SK-N-SH (cell line): ENCODE measurements around the gene DLG2. TPM values are rescaled to one million over a fixed set of nuclear protein-coding genes. Genes with fewer than 3 reads are reported as not detected.
"Not testable (repeated sequence)": the region's sequence is repeated elsewhere in the genome, so short reads cannot be mapped to it uniquely, and the experiment has no call there.

Source experiments
- CTCF ChIA-PET: fragments of 300-600, 350-600 bp; formaldehyde crosslinking; extraction: SDS; loops from one replicate; lab custom pipeline; 2021; lab: Yijun Ruan, JAX
- POLR2A ChIA-PET: fragments of 350-600 bp; sonication (Branson Sonifier 250); formaldehyde crosslinking; extraction: SDS; loops from one replicate; lab custom pipeline; 2020; ENCODE audit warnings: antibody characterized with exemption, inconsistent platforms; lab: Yijun Ruan, JAX
- DNase-seq: peaks from one replicate; pipeline ENCODE4 v3.0.0; 2012
- H2AFZ ChIP-seq: fragments of 200-600 bp; sonication (generic); 2 replicates; pipeline ENCODE4 v1.8.1; 2016; ENCODE audit warnings: antibody characterized with exemption, mild to moderate bottlenecking, low read depth
- H3F3A ChIP-seq: fragments of 200-600 bp; sonication (generic); replicated peaks from 2 replicates; pipeline ENCODE3; 2016; ENCODE audit warnings: antibody characterized with exemption, mild to moderate bottlenecking; ENCODE audit not compliant: insufficient read depth
- H3K27ac ChIP-seq, 2 experiments: fragments of 200-500 bp in 1 of 2; fragments of 200-600 bp in 1 of 2; sonication (Bioruptor generic) in 1 of 2; sonication (generic), shearing (Covaris generic) in 1 of 2; 2 replicates each; pipeline versions ENCODE4 v1.5.1 to v1.6.1; 2014 to 2016; ENCODE audit warnings: low read depth in 2 of 2, inconsistent platforms in 1 of 2, low read length in 1 of 2, mild to moderate bottlenecking in 1 of 2, mixed read lengths in 1 of 2
- H3K27me3 ChIP-seq: fragments of 200-600 bp; sonication (generic), shearing (Covaris generic); 2 replicates; pipeline ENCODE4 v1.6.1; 2016; ENCODE audit warnings: mixed run types; ENCODE audit not compliant: insufficient read depth
- H3K36me3 ChIP-seq, 2 experiments: fragments of 200-500 bp in 1 of 2; fragments of 200-600 bp in 1 of 2; sonication (Bioruptor generic) in 1 of 2; sonication (generic) in 1 of 2; replicated peaks in 1 of 2; 2 replicates each; pipeline versions ENCODE3 to v1.5.1; 2014 to 2016; ENCODE audit warnings: low read length in 1 of 2, mild to moderate bottlenecking in 1 of 2; ENCODE audit not compliant: insufficient read depth in 2 of 2, control insufficient read depth in 1 of 2
- H3K4me1 ChIP-seq, 2 experiments: fragments of 200-500 bp in 1 of 2; fragments of 200-600 bp in 1 of 2; sonication (Bioruptor generic) in 1 of 2; sonication (generic), shearing (Covaris generic) in 1 of 2; 2 replicates each; pipeline versions ENCODE4 v1.5.1 to v1.6.1; 2014 to 2016; ENCODE audit warnings: low read depth in 1 of 2, low read length in 1 of 2, mixed run types in 1 of 2; ENCODE audit not compliant: insufficient read depth in 2 of 2, control insufficient read depth in 1 of 2
- H3K4me2 ChIP-seq: fragments of 200-600 bp; sonication (generic), shearing (Covaris generic); 2 replicates; pipeline ENCODE4 v1.6.1; 2017; ENCODE audit warnings: mixed run types
- H3K4me3 ChIP-seq, 2 experiments: fragments of 200-500 bp in 1 of 2; fragments of 200-600 bp in 1 of 2; sonication (Bioruptor generic) in 1 of 2; sonication (generic), shearing (Covaris generic) in 1 of 2; 2 replicates each; pipeline versions ENCODE4 v1.5.1 to v1.8.1; 2014 to 2016; ENCODE audit warnings: low read depth in 2 of 2, inconsistent platforms in 1 of 2, low read length in 1 of 2, mild to moderate bottlenecking in 1 of 2, mixed read lengths in 1 of 2, moderate library complexity in 1 of 2
- H3K79me2 ChIP-seq: fragments of 200-600 bp; sonication (generic); 2 replicates; pipeline ENCODE4 v1.8.1; 2017; ENCODE audit warnings: mild to moderate bottlenecking; ENCODE audit not compliant: insufficient read depth
- H3K9ac ChIP-seq: fragments of 200-600 bp; sonication (generic); 2 replicates; pipeline ENCODE4 v1.6.1; 2017; ENCODE audit warnings: mixed run types
- H3K9me2 ChIP-seq: fragments of 200-600 bp; sonication (generic); 2 replicates; pipeline ENCODE4 v1.6.1; 2017; ENCODE audit warnings: mixed run types
- H3K9me3 ChIP-seq: fragments of 200-600 bp; sonication (generic); 2 replicates; pipeline ENCODE4 v1.6.1; 2017; ENCODE audit warnings: mixed run types, mild to moderate bottlenecking, moderate library complexity
- H4K20me1 ChIP-seq: fragments of 200-600 bp; sonication (generic); 2 replicates; pipeline ENCODE4 v1.6.1; 2017; ENCODE audit warnings: mild to moderate bottlenecking, mixed run types; ENCODE audit not compliant: insufficient read depth
- ELF1 ChIP-seq: IDR thresholded peaks from 2 replicates; pipeline ENCODE4 v1.4.0; 2012
- GATA2 ChIP-seq: sonication (generic); formaldehyde crosslinking; IDR thresholded peaks from 2 replicates; pipeline ENCODE4 v1.5.0; 2020; ENCODE audit warnings: mild to moderate bottlenecking, missing genetic modification reagents
- JUND ChIP-seq: IDR thresholded peaks from 2 replicates; pipeline ENCODE4 v1.4.0; 2012
- MXI1 ChIP-seq: IDR thresholded peaks from 2 replicates; pipeline ENCODE4 v1.6.1; 2012; ENCODE audit warnings: mild to moderate bottlenecking, low read depth, low read length, improper control_type of control experiment
- NRF1 ChIP-seq: IDR thresholded peaks from 2 replicates; pipeline ENCODE4 v1.6.1; 2012; ENCODE audit warnings: low read depth, mild to moderate bottlenecking, low read length
- TEAD4 ChIP-seq: IDR thresholded peaks from 2 replicates; pipeline ENCODE4 v1.4.0; 2012; ENCODE audit warnings: mild to moderate bottlenecking, borderline replicate concordance; ENCODE audit not compliant: insufficient read depth
- WGBS: methylation state at CpG from one replicate; pipeline ENCODE4 v1.1.6; 2017; ENCODE audit warnings: low lambda C conversion rate; 5-methylcytosine and 5-hydroxymethylcytosine counted together
- polyA plus RNA-seq, 3 experiments: library from polyadenylated mRNA; depleted of rRNA; stranded (reverse); fragments of >200 nt; gene quantifications; 2 replicates each; pipeline ENCODE4 v1.2.3, GENCODE V29; 2012
- TF ChIP-seq, protein P1 (sequence below): IDR thresholded peaks from 2 replicates; pipeline ENCODE4 v1.4.0; 2012; ENCODE audit warnings: low read depth, borderline replicate concordance
- TF ChIP-seq, protein P2 (sequence below): fragments of 150-350 bp; IDR thresholded peaks from 2 replicates; pipeline ENCODE4 v1.6.1; 2017; ENCODE audit warnings: antibody characterized with exemption, low read length, low read depth, borderline replicate concordance
- TF ChIP-seq, protein P3 (sequence below): IDR thresholded peaks from 2 replicates; pipeline ENCODE4 v1.4.0; 2012; ENCODE audit warnings: low read depth

DLG2 gene
- polyA plus RNA-seq, 1 of the 3 experiments (the other 2 are of a cell fraction), result 0.21 TPM

DNA sequence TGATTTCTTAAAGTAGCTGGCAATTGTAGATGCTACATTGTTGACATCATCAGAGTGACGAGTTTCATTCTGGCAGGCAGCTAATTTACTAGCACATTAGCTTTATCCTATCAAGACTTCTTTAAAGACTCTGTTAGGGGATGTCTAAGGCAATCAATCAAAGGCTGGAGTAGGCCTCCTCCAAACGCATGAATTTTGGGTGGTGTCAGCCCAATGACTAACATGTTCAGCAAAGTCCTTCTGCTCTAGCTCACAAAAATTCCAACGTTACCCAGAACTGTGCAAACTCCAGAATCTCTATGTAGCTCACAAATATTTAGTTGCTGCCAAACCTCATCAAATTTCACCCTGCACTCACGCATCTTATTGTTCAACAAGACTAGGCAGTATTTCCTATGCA is 395.6 kb downstream of the DLG2 start:
- Histone ChIP-seq H3K9me2 (no peaks in the 10 kb centered on the region), H3F3A (no peaks in the 10 kb centered on the region), H3K79me2 (no peaks in the 10 kb centered on the region), H3K9me3 (no peaks in the 10 kb centered on the region), H3K4me1 (no peaks in the 10 kb centered on the region), H3K4me3 (no peak overlapping the region), H3K36me3 (no peaks in the 10 kb centered on the region), H3K27me3 (no peaks in the 10 kb centered on the region), H4K20me1 (no peaks in the 10 kb centered on the region), H3K27ac (no peak overlapping the region), H3K4me2 (no peak overlapping the region), H2AFZ (no peak overlapping the region), H3K9ac (no peak overlapping the region)
- TF ChIP-seq, protein P1, sequence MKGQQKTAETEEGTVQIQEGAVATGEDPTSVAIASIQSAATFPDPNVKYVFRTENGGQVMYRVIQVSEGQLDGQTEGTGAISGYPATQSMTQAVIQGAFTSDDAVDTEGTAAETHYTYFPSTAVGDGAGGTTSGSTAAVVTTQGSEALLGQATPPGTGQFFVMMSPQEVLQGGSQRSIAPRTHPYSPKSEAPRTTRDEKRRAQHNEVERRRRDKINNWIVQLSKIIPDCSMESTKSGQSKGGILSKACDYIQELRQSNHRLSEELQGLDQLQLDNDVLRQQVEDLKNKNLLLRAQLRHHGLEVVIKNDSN, result no peak
- no peak for TF ChIP-seq JUND
- TF ChIP-seq MXI1, result no peak
- TF ChIP-seq, protein P2, sequence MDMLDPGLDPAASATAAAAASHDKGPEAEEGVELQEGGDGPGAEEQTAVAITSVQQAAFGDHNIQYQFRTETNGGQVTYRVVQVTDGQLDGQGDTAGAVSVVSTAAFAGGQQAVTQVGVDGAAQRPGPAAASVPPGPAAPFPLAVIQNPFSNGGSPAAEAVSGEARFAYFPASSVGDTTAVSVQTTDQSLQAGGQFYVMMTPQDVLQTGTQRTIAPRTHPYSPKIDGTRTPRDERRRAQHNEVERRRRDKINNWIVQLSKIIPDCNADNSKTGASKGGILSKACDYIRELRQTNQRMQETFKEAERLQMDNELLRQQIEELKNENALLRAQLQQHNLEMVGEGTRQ, result no peak
- no peak for TF ChIP-seq NRF1
- TF ChIP-seq TEAD4, result no peak
- POLR2A ChIA-PET, result no interaction called here
- no peak for DNase-seq
- 26% methylated on average over 4 of the region's 4 CpGs for WGBS
- CTCF ChIA-PET, result no interaction called here

DNA sequence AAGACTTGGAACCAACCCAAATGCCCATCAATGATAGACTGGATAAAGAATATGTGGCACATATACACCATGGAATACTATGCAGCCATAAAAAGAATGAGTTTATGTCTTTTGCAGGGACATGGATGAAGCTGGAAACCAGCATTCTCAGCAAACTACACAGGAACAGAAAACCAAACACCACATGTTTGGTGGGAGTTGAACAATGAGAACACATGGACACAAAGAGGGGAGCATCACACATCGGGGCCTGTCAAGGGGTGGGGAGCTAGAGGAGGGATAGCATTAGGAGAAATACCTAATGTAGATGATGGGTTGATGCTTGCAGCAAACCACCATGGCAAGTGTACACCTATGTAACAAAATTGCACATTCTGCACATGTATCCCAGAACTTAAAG is 397.4 kb downstream of the DLG2 start:
- H3K27me3 ChIP-seq, H3K36me3 ChIP-seq, DNase-seq, H3F3A ChIP-seq, H3K4me3 ChIP-seq, H3K9me3 ChIP-seq, H4K20me1 ChIP-seq, H3K79me2 ChIP-seq, H3K4me2 ChIP-seq, H3K4me1 ChIP-seq, H3K27ac ChIP-seq, H2AFZ ChIP-seq, CTCF ChIA-PET, H3K9me2 ChIP-seq, POLR2A ChIA-PET, H3K9ac ChIP-seq: not testable (repeated sequence)
- WGBS, result 21% methylated on average over 1 of the region's 1 CpG

DNA sequence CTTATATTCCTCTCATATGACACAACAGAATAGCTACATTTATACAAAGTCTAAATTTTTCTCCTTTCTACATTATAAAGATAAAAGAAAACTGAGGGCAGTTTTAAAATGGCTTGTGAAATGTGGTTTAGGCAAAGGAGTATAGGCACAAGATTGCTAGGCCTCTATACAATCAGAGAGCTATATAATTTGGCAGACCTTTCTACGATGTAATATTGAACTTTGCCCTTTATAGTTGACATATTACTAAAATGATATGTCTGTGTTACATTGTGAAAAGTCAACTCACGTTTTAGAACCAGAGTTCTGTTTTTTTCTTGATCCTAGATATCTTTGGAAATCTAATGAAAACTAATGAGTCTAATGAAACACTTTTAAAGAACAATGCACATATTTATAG is 430.2 kb downstream of the DLG2 start:
- H3K27me3 ChIP-seq, result no peaks in the 10 kb centered on the region
- no peaks in the 10 kb centered on the region for H3F3A ChIP-seq
- H3K4me1 ChIP-seq, result no peaks in the 10 kb centered on the region
- no peak overlapping the region for H2AFZ ChIP-seq
- no peak overlapping the region for H3K27ac ChIP-seq
- TF ChIP-seq, protein P3, sequence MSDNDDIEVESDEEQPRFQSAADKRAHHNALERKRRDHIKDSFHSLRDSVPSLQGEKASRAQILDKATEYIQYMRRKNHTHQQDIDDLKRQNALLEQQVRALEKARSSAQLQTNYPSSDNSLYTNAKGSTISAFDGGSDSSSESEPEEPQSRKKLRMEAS, result no peak
- TF ChIP-seq ELF1, result no peak
- TF ChIP-seq, protein P1, result no peak
- TF ChIP-seq GATA2, result no peak
- H3K4me3 ChIP-seq, result no peak overlapping the region
- H3K79me2 ChIP-seq, result no peaks in the 10 kb centered on the region
- WGBS, result 0% methylated on average over 2 of the region's 2 CpGs
- CTCF ChIA-PET, result interaction anchor here (1.2 kb wide), 1 partner anchor 1360 kb away, joined by 3 read pairs; no protein-coding TSS in a partner anchor
- H3K9me3 ChIP-seq, result no peaks in the 10 kb centered on the region
- H3K36me3 ChIP-seq, result no peaks in the 10 kb centered on the region
- POLR2A ChIA-PET, result no interaction called here
- no peak overlapping the region for H3K4me2 ChIP-seq
- no peak overlapping the region for H3K9ac ChIP-seq
- DNase-seq, result no peak
- no peaks in the 10 kb centered on the region for H4K20me1 ChIP-seq
- H3K9me2 ChIP-seq, result no peaks in the 10 kb centered on the region
